Stimulated activated CD4-positive, alpha-beta T cell treated with anti-CD3 and anti-CD28 coated beads, Interleukin-1b, Interleukin-23, amount 100 ng/mL, for 48 hours (primary cell): Measurements from ENCODE around the gene RAC3.

Experiments
- DNase-seq: peaks from one replicate; pipeline ENCODE4 v3.0.0-alpha.2; 2020

RAC3 gene

GRCh38 chr17:82031303-82031884 lies at the start of gene RAC3:
Gene RAC3 (plus strand): TSS chr17:82031678. CDS start chr17:82031762, 84 bp downstream.
- no peak for DNase-seq

GRCh38 chr17:81983011-81983638 lies 48.4 kb upstream of the RAC3 start:
- no peak for DNase-seq

GRCh38 chr17:81983639-81984373 lies 47.7 kb upstream of the RAC3 start:
- DNase-seq: no peak

- no peak for DNase-seq
Observed at GRCh38 chr17:81984773-81985410, 46.6 kb upstream of the RAC3 start.

- no peak for DNase-seq
Observed at GRCh38 chr17:81986606-81987005, 44.9 kb upstream of the RAC3 start.

- no peak for DNase-seq
Observed at GRCh38 chr17:81987161-81987770, 44.2 kb upstream of the RAC3 start.

GRCh38 chr17:81990836-81991683 lies 40.4 kb upstream of the RAC3 start:
- no peak for DNase-seq

GRCh38 chr17:81991684-81992305 lies 39.7 kb upstream of the RAC3 start:
- no peak for DNase-seq

- no peak for DNase-seq
Observed at GRCh38 chr17:81992306-81993102, 39.0 kb upstream of the RAC3 start.

GRCh38 chr17:81993729-81994592 lies 37.5 kb upstream of the RAC3 start:
- no peak for DNase-seq

GRCh38 chr17:81994593-81995462 lies 36.6 kb upstream of the RAC3 start:
- no peak for DNase-seq

GRCh38 chr17:81995463-81996231 lies 35.8 kb upstream of the RAC3 start:
- no peak for DNase-seq

GRCh38 chr17:81996232-81996756 lies 35.2 kb upstream of the RAC3 start:
- no peak for DNase-seq

- DNase-seq: no peak
Observed at GRCh38 chr17:81996757-81997441, 34.6 kb upstream of the RAC3 start.

GRCh38 chr17:81998212-81998611 lies 33.3 kb upstream of the RAC3 start:
- no peak for DNase-seq

- DNase-seq: no peak
Observed at GRCh38 chr17:81998691-81999438, 32.6 kb upstream of the RAC3 start.
